GM21447 (cell line): ENCODE data around the gene GABBR2.
"Not testable (repeated sequence)": the region's sequence is repeated elsewhere in the genome, so short reads cannot be mapped to it uniquely, and the experiment has no call there.

Experiments
- ATAC-seq: cut with Tn5 transposase; IDR thresholded peaks from one replicate; pipeline ENCODE4 v1.9.1; 2021; ENCODE audit not compliant: unreplicated experiment

The GABBR2 gene

GRCh38 chr9:98271479-98271878, 437.3 kb downstream of the GABBR2 start:
- ATAC-seq = no peak

DNA sequence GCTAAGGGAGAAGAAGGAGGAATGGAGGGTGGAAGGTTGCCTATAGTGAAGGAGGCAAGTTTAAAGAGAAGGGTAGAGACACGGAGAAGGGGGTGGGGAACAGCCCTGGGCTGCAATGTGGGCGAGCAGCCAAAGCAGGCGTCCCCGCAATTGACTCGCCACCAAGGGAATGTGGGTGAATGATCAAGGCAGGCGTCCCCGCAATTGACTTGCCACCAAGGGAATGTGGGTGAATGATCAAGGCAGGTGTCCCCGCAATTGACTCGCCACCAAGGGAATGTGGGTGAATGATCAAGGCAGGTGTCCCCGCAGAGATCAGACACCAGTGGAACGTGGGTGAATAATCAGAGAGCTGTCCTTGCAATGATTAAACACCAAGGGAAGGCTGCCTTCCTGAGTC, 438.5 kb downstream of the GABBR2 start:
- not testable (repeated sequence) for ATAC-seq

- ATAC-seq = not testable (repeated sequence)
Observed at GRCh38 chr9:98269652-98270051, 439.1 kb downstream of the GABBR2 start.

GRCh38 chr9:98267556-98267955, 441.2 kb downstream of the GABBR2 start:
- ATAC-seq = not testable (repeated sequence)

DNA sequence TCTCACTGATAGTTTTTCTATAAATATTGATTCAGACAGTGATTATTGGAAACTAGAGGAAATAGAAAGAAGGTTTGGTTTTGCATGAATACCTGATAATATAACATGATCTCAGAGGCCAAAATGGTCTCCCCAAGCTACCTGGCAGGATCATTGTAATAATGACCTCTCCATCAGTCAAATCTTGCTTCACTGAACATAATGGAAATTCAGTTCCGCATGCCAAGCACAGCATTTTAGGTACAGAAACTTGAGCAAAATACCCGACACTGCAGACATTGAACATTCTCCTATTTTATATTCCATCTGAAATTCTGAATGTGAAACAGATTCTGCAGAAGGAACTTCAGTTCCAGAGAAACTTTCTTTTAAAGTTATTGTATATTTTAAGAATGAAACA, 444.2 kb downstream of the GABBR2 start:
- no peak for ATAC-seq

DNA sequence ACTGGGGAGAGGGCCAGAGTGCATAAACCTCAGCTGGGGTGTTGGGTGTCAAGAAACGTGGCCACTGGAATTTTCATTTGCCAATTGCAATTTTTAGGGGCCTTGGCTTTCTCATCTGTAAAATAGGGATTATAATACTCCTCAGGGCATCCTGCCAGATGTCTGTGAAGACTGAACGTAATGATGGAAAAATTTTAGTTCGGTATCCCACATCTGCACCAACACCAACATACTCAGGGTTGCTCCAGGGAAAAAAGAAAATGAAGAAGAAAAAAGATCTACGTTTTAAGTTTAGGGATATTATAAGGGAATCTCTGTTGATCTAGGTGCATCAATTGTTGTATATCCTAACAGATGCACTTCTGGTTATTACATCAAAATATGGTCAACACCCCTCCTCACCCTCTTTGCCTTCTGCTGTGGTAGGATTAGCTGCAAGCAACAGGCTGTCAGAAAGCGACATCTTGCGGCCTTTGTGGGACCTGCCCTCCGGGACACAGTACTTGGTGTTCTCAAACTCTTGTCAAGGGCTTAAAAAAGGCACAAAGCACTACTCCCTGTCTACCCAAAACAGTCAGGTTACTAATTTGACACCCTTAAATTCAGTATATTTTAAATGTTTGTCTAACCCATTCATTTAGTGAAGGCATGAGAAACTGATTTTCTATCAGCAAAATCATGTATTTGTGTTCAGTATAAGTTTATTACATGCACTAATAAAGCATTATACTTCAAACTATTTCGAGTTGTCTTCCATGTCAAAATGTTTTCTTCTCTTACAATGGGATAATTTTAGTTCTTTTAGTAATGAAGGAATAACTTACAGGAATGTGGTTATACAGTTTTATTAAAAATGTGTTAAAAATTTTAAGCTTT, 445.0 kb downstream of the GABBR2 start:
- ATAC-seq = no peak

DNA sequence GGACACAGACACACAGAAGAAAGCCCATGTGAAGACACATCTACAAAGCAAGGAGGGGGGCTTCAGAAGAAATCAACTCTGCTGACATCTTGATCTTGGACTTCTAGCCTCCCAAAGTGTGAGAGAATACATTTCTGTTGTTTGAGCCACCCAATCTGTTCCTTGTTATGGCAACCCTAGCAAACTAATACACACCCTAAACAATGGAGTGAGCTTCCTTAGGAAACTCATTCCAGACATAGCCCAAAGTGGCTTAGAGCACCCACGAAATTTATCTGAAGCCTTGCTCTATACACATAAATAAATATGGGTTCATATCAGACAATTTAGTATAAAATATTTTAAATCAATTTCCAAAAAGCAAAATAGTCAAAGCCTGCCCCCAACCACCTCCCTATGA, 445.7 kb downstream of the GABBR2 start:
- no peak for ATAC-seq

GRCh38 chr9:98262056-98262455, 446.7 kb downstream of the GABBR2 start:
- no peak for ATAC-seq

DNA sequence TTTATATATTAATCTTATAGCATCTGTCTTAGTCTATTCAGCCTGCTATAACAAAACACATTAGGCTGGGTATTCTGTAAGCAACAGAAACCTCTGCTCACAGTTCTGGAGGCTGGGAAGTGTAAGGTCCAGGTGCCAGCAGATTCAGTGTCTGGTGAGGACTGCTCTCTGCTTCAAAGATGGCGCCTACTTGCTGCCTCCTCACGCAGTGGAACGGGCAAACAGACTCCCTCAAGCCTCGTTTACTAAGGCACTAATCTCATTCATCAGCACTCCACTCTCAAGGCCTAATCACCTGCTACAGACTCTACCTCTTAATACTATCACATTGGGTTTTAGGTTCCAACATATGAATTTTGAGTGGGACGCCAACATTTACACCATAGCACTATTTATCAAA, 448.1 kb downstream of the GABBR2 start:
- no peak for ATAC-seq

DNA sequence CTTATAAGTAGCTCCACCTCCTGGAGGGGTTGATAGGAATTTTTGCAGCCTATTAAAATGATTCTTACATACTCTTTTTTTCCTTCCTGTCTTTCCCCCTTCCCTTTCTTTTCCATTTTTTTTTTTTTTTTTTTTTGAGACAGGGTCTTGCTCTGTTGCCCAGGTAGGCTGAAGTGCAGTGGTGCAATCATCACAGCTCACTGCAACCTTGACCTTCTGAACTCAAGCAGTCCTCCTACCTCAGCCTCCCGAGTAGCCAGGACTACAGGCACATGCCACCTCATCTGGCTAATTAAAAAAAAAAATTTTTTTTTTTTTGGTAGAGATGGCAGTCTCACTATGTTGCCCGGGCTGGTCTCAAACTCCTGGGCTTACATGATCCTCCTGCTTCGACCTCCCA, 448.9 kb downstream of the GABBR2 start:
- ATAC-seq = no peak

GRCh38 chr9:98256756-98257155, 452.0 kb downstream of the GABBR2 start:
- no peak for ATAC-seq

- ATAC-seq = peak; percentile 87
Observed at GRCh38 chr9:98255578-98256296, 453.0 kb downstream of the GABBR2 start, which contains the start of gene TBC1D2. TSS of gene TBC1D2 (minus strand) at chr9:98255649. CDS start at chr9:98255541, 108 bp downstream.

GRCh38 chr9:98255061-98255577, 453.6 kb downstream of the GABBR2 start:
- peak; percentile 13 for ATAC-seq

DNA sequence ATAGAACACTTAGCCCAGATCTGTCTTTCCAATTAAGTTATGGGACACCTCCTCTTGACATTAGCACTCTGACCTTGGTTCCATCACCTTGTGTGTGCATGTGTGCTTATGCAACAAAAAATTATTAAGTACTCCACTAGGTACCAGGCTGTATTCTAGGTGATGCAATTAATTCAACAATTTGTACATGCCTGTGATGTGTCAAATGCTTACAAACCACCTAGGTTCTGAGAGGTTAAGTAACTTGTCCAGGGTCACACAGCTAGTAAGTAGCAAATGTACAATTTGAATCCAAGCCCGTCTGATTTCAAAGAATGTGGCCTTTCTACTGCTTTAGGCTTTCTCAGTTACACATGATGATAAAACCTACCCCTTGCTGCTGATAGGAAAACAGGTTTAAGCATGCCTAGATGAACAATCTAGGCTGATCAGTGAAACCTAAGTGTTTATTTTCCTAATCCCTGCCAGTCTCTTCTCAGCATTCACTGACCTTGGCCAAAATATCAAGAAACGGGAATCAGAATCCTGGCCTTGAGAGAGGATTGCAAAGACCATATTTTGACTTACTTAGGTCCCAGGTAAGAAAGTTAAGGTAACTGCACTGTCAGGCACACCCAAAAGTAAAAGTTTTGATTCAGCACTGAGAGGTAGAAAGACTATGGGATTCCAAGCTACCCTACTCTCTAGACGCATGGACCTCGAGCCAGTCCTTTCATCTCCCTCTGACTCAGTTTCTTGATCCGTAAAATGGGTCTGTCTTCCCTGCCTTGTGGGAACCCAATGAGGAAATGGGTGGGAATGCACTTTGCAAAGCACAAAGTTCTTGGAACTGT, 454.3 kb downstream of the GABBR2 start:
- no peak for ATAC-seq

GRCh38 chr9:98253565-98253964, 455.2 kb downstream of the GABBR2 start:
- no peak for ATAC-seq

- ATAC-seq = no peak
Observed at GRCh38 chr9:98251551-98251950, 457.2 kb downstream of the GABBR2 start.

- no peak for ATAC-seq
Observed at GRCh38 chr9:98249771-98250170, 459.0 kb downstream of the GABBR2 start.

DNA sequence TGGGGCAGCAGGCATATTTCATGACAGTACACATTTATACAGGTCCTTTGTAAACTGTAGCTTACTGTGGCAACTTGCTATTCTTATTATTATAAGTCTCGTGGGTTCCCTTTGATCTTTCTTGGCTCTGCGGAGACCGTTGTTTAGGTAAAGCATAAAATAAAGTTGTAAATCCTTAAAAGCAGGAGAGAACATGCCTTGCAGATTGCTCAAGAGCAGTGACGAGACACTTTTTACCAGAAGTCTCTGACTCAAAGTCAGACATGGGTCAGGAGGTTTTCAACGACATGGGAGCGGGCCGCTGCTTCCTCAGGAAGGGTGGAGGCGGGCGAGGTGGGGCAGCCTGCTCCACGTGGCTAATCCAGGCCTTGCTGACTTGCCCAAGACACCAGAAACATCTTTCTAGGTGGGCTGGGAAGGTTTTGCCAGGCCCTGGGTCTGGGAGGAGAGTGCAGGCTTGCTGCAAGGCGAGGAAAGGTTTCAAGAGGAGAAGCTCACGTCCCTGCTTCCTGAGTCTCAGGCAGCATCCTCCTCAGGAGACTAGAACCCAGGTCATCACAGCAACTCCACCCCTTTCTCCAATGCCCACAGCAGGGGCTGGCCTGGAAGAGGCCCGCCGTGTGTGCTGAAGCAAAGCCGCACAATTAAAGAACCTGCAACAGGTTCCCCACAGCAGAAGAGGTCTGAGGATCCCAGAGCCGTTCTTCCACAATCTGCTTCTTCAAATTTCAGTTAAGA, 459.8 kb downstream of the GABBR2 start:
- no peak for ATAC-seq

DNA sequence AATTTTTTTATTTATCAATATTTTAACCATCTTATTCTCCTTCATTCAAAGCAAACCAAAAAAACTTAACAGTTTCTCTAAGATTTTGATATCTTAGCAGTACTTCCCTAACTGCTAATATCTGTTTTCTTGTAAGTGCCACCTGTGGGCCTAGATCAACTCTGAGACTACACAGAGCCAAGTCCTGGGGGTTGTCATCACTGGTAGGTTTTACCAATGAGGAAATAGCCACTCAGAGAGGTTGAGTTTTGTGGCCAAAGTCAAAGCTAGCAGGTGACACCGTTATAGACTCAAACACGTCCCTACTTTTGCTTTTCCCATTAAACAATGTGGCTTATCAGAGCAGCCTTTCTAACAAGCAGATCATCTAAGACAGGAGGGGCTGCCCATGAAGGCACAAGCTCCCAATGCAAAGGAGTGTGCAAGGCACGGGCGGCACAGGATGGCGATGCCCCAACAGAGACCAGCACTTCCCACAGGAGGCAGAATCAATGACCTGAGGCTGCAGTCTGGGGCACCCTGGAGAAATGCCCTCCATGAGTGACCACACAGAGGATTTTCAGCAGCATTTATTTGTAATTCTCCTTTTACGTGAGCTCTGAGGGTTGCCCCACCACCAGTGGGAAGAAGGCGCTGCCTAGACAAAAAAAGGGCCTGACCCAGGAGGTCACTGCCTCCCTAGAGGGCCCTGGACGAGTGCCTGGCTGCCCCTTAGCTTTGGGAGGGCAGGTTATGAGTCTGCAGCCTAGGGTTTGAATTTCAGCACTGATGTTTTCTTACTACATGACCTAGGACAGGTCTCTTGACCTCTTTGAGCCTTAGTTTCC, 460.7 kb downstream of the GABBR2 start:
- no peak for ATAC-seq
